ENCODE data around the gene GLB1L.

GRCh38 chr2:219218217-219218731 lies 27.0 kb downstream of the GLB1L start:
- TF ChIP-seq USF2 (IDR thresholded peaks at IDR 0.05; ENCODE audit: low read length) (no peak), CTCF (IDR thresholded peaks at IDR 0.05; ENCODE audit: control extremely low read depth in 1 of 3, insufficient read depth in 1 of 3, low read depth in 1 of 3, low read length in 3 of 3) (no peak), RAD21 (IDR thresholded peaks at IDR 0.05 in 1 of 2, conservative IDR thresholded peaks at IDR 0.05 in 1 of 2; ENCODE audit: low read depth in 2 of 2, low read length in 2 of 2) (no peak), POLR2A (IDR thresholded peaks at IDR 0.05; ENCODE audit: control extremely low read depth in 1 of 2, low read depth in 2 of 2, low read length in 2 of 2) (no peak), ZNF274 (IDR thresholded peaks at IDR 0.05; ENCODE audit: borderline replicate concordance, extremely low read depth, low read length) (no peak), SUZ12 (IDR thresholded peaks at IDR 0.05; ENCODE audit: low read length) (peak; percentile 54; the same call in 1 of the 2 replicates), POLR2AphosphoS5 (IDR thresholded peaks at IDR 0.05; ENCODE audit: low read depth, low read length) (no peak), BACH1 (IDR thresholded peaks at IDR 0.05; ENCODE audit: low read length) (no peak), HDAC6 (IDR thresholded peaks at IDR 0.05; ENCODE audit: low read depth, low read length) (no peak)
